Keratinocyte (primary cell): ENCODE data around the gene GRIA1. TPM values are rescaled to one million over a fixed set of nuclear protein-coding genes. Genes with fewer than 3 reads are reported as not detected.

Source experiments
- DNase-seq: peaks from one replicate; pipeline ENCODE4 v3.0.0-alpha.2; 2011; ENCODE audit warnings: low read depth, missing footprints, low spot score
- FAIRE-seq: peaks from 2 replicates; lab custom pipeline; 2011; peaks lifted over from hg19 to GRCh38; lab: Jason Lieb, UNC
- H2AFZ ChIP-seq: 2 replicates; pipeline ENCODE4 v1.6.0; 2012; ENCODE audit warnings: low read length, control low read depth, inconsistent platforms; ENCODE audit not compliant: control insufficient read depth
- H3K27ac ChIP-seq: 2 replicates; pipeline ENCODE4 v1.5.1; 2011; ENCODE audit warnings: low read length; ENCODE audit not compliant: control insufficient read depth, insufficient read depth
- H3K27me3 ChIP-seq: 3 replicates; pipeline ENCODE4 v1.6.0; 2011; ENCODE audit warnings: low read length; ENCODE audit not compliant: control insufficient read depth, insufficient read depth; ENCODE audit errors: extremely low read depth
- H3K36me3 ChIP-seq, 2 experiments: 2 replicates in 1 of 2; 3 replicates in 1 of 2; pipeline ENCODE4 v1.5.1; 2011; ENCODE audit warnings: low read length in 2 of 2, mild to moderate bottlenecking in 1 of 2; ENCODE audit not compliant: control insufficient read depth in 2 of 2, insufficient read depth in 2 of 2; ENCODE audit errors: extremely low read depth in 1 of 2
- H3K4me1 ChIP-seq: 3 replicates; pipeline ENCODE4 v1.5.1; 2011; ENCODE audit warnings: low read length; ENCODE audit not compliant: control insufficient read depth, insufficient read depth; ENCODE audit errors: extremely low read depth
- H3K4me2 ChIP-seq: 3 replicates; pipeline ENCODE4 v1.6.0; 2011; ENCODE audit warnings: low read depth, low read length; ENCODE audit not compliant: control insufficient read depth, insufficient read depth; ENCODE audit errors: extremely low read depth
- H3K4me3 ChIP-seq, 3 experiments: fragments of 200-600 bp in 1 of 3; sonication (generic) in 1 of 3; 2 replicates in 2 of 3; 3 replicates in 1 of 3; pipeline ENCODE4 v1.5.1; 2011 to 2016; ENCODE audit warnings: low read length in 3 of 3, mild to moderate bottlenecking in 3 of 3, control low read depth in 2 of 3, inconsistent platforms in 1 of 3, low read depth in 1 of 3, mixed read lengths in 1 of 3, mixed run types in 1 of 3, moderate library complexity in 1 of 3; ENCODE audit not compliant: control insufficient read depth in 2 of 3, insufficient read depth in 2 of 3; ENCODE audit errors: extremely low read depth in 1 of 3
- H3K79me2 ChIP-seq: 2 replicates; pipeline ENCODE4 v1.6.0; 2012; ENCODE audit warnings: low read length; ENCODE audit not compliant: control insufficient read depth, insufficient read depth
- H3K9ac ChIP-seq: 3 replicates; pipeline ENCODE4 v1.6.0; 2011; ENCODE audit warnings: low read length; ENCODE audit not compliant: control insufficient read depth, insufficient read depth; ENCODE audit errors: extremely low read depth
- H3K9me1 ChIP-seq: 3 replicates; pipeline ENCODE4 v1.6.0; 2011; ENCODE audit warnings: low read length; ENCODE audit not compliant: control insufficient read depth, insufficient read depth; ENCODE audit errors: extremely low read depth
- H3K9me3 ChIP-seq: 2 replicates; pipeline ENCODE4 v1.5.1; 2012; ENCODE audit warnings: low read depth, low read length; ENCODE audit not compliant: control insufficient read depth
- H4K20me1 ChIP-seq: 3 replicates; pipeline ENCODE4 v1.6.0; 2011; ENCODE audit warnings: low read length; ENCODE audit not compliant: control insufficient read depth, insufficient read depth; ENCODE audit errors: extremely low read depth
- CTCF ChIP-seq, 3 experiments: IDR thresholded peaks in 1 of 3; conservative IDR thresholded peaks in 1 of 3; optimal IDR thresholded peaks in 1 of 3; 2 replicates in 2 of 3; 3 replicates in 1 of 3; pipeline versions ENCODE3 to v1.5.1; 2011; ENCODE audit warnings: low read length in 3 of 3, mild to moderate bottlenecking in 3 of 3, moderate library complexity in 2 of 3, control low read depth in 1 of 3, inconsistent platforms in 1 of 3; ENCODE audit not compliant: insufficient read depth in 2 of 3; ENCODE audit errors: extremely low read depth in 1 of 3
- EZH2 ChIP-seq: IDR thresholded peaks from one replicate; pipeline ENCODE4 v1.6.1; 2012; ENCODE audit warnings: inconsistent platforms, mild to moderate bottlenecking, low read length, moderate library complexity
- dilution Hi-C: fragments of 300-500 bp; cut with MboI; formaldehyde crosslinking; loops from one replicate; pipeline ENCODE4 v1.7.0; 2020; ENCODE audit warnings: low sequenced_read_pairs; ENCODE audit not compliant: extremely low pct_ligation_motif_present
- polyA plus RNA-seq, 5 experiments: library from polyadenylated mRNA; depleted of rRNA in 3 of 5; stranded (reverse) in 3 of 5; stranded (forward) in 1 of 5; unstranded in 1 of 5; fragments of >200 nt; gene quantifications; 1 replicate in 1 of 5; 2 replicates in 3 of 5; 3 replicates in 1 of 5; pipeline versions ENCODE4 v1.2.1 to v1.2.3, GENCODE V29; 2011 to 2012; ENCODE audit warnings: missing spikeins in 2 of 5, low read depth in 1 of 5, low replicate concordance in 1 of 5

The GRIA1 gene
- polyA plus RNA-seq, 1 donor (not counting 4 experiments of a cell fraction or from before 2014, with no cell fraction given) = not detected

- Histone ChIP-seq H3K9ac (no peak overlapping the region), H3K9me1 (no peaks in the 10 kb centered on the region), H3K27me3 (no peaks in the 10 kb centered on the region), H3K4me1 (no peaks in the 10 kb centered on the region), H3K27ac (no peak overlapping the region), H3K9me3 (no peaks in the 10 kb centered on the region), H4K20me1 (no peaks in the 10 kb centered on the region), H3K36me3 (no peaks in the 10 kb centered on the region), H3K4me2 (no peak overlapping the region), H3K79me2 (no peaks in the 10 kb centered on the region), H3K4me3 (no peak overlapping the region), H2AFZ (no peak overlapping the region)
- TF ChIP-seq CTCF (optimal IDR thresholded peaks at IDR 0.05 in 1 of 3, IDR thresholded peaks at IDR 0.05 in 1 of 3, conservative IDR thresholded peaks at IDR 0.05 in 1 of 3; ENCODE audit: extremely low read depth in 1 of 3, insufficient read depth in 2 of 3, low read length in 3 of 3) (no peak), EZH2 (no peak)
- dilution Hi-C loops = no loop called here
- FAIRE-seq (no peak), DNase-seq (no peak)
Observed at GRCh38 chr5:153511622-153512021, 21.2 kb downstream of the GRIA1 start.

GRCh38 chr5:153513156-153513555, 22.7 kb downstream of the GRIA1 start:
- Histone ChIP-seq H2AFZ (no peak overlapping the region), H3K79me2 (no peaks in the 10 kb centered on the region), H4K20me1 (no peaks in the 10 kb centered on the region), H3K4me1 (no peaks in the 10 kb centered on the region), H3K27me3 (no peaks in the 10 kb centered on the region), H3K9me1 (no peaks in the 10 kb centered on the region), H3K4me2 (no peak overlapping the region), H3K9ac (no peak overlapping the region), H3K4me3 (no peak overlapping the region), H3K36me3 (no peaks in the 10 kb centered on the region), H3K27ac (no peak overlapping the region), H3K9me3 (no peaks in the 10 kb centered on the region)
- no peak for FAIRE-seq
- TF ChIP-seq EZH2 (no peak), CTCF (optimal IDR thresholded peaks at IDR 0.05 in 1 of 3, IDR thresholded peaks at IDR 0.05 in 1 of 3, conservative IDR thresholded peaks at IDR 0.05 in 1 of 3; ENCODE audit: extremely low read depth in 1 of 3, insufficient read depth in 2 of 3, low read length in 3 of 3) (no peak)
- DNase-seq = no peak
- dilution Hi-C loops = no loop called here
